ENCODE measurements around the gene ZNF333.

Gene ZNF333

GRCh38 chr19:14733574-14733973, 43.7 kb downstream of the ZNF333 start:
- ChIA-PET POLR2A (no interaction called here), CTCF (interaction anchor here (0.6 kb wide), 1 partner anchor 465 kb away, joined by 3 read pairs; no protein-coding TSS in a partner anchor)
- peaks cover under 1 to 15% (median 10%) of the 10 kb centered on the region in 5 experiments for H3K9me3 ChIP-seq (ENCODE audit: control extremely low read depth in 1 of 5, control insufficient read depth in 4 of 5, insufficient read depth in 2 of 5, low read depth in 1 of 5, low read length in 4 of 5)
- H3K27ac ChIP-seq (ENCODE audit: insufficient read depth in 1 of 2, low read depth in 1 of 2, low read length in 2 of 2, poor library complexity in 1 of 2, severe bottlenecking in 2 of 2), result no peak overlapping the region
- peaks cover 0 to 12% (median 6%) of the 10 kb centered on the region in 4 experiments for H3K4me1 ChIP-seq (ENCODE audit: control extremely low read depth in 1 of 4, control insufficient read depth in 4 of 4, insufficient read depth in 4 of 4, low read length in 3 of 4)
- DNase-seq, result no peak
- H3K36me3 ChIP-seq (ENCODE audit: control insufficient read depth in 4 of 4, insufficient read depth in 4 of 4, low read length in 3 of 4), result peaks cover 16 to 42% (median 24%) of the 10 kb centered on the region in 4 experiments
- no CpG with 5 or more reads among the region's 1 CpG for WGBS (ENCODE audit: insufficient coverage)
- no peak overlapping the region for H3K4me3 ChIP-seq (ENCODE audit: control insufficient read depth in 1 of 7, extremely low read depth in 1 of 7, insufficient read depth in 4 of 7, low read depth in 2 of 7, low read length in 6 of 7)
- no peaks in the 10 kb centered on the region for H3K27me3 ChIP-seq (replicated peaks in 2 of 5; ENCODE audit: control insufficient read depth in 4 of 5, insufficient read depth in 5 of 5, low read length in 4 of 5)

- H3K4me1 ChIP-seq (ENCODE audit: control extremely low read depth in 1 of 4, control insufficient read depth in 4 of 4, insufficient read depth in 4 of 4, low read length in 3 of 4), result peaks cover 0 to 12% (median 6%) of the 10 kb centered on the region in 4 experiments
- DNase-seq, result no peak
- no peak overlapping the region for H3K4me3 ChIP-seq (ENCODE audit: control insufficient read depth in 1 of 7, extremely low read depth in 1 of 7, insufficient read depth in 4 of 7, low read depth in 2 of 7, low read length in 6 of 7)
- CTCF ChIA-PET, result no interaction called here
- 92% methylated on average over 4 of the region's 5 CpGs for WGBS (ENCODE audit: insufficient coverage)
- POLR2A ChIA-PET, result no interaction called here
- no peak overlapping the region for H3K27ac ChIP-seq (ENCODE audit: insufficient read depth in 1 of 2, low read depth in 1 of 2, low read length in 2 of 2, poor library complexity in 1 of 2, severe bottlenecking in 2 of 2)
- H3K36me3 ChIP-seq (ENCODE audit: control insufficient read depth in 4 of 4, insufficient read depth in 4 of 4, low read length in 3 of 4), result peaks cover 21 to 59% (median 34%) of the 10 kb centered on the region in 4 experiments
- peaks cover 0 to 4% (median 0%) of the 10 kb centered on the region in 5 experiments for H3K9me3 ChIP-seq (ENCODE audit: control extremely low read depth in 1 of 5, control insufficient read depth in 4 of 5, insufficient read depth in 2 of 5, low read depth in 1 of 5, low read length in 4 of 5)
- H3K27me3 ChIP-seq (replicated peaks in 2 of 5; ENCODE audit: control insufficient read depth in 4 of 5, insufficient read depth in 5 of 5, low read length in 4 of 5), result no peaks in the 10 kb centered on the region
Measured at GRCh38 chr19:14735915-14736314, 46.1 kb downstream of the ZNF333 start.

DNA sequence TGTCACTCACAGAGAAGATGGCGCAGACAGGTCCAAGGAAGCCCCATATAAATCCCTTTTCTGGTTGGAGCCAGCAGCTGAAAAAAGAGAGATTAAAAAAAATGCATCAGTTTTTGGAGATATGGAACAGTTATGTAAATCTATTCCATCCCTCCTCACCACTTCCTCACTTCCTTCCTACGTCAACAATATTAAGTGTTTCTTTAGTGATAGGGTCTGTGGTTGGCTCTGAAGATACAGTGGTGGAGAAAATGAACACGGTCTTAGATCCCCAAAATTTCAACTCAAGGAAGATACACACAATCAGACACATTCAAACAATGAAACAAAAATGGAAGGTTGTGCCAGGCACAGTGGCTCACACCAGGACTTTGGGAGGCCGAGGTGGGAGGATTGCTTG, 57.0 kb downstream of the ZNF333 start:
- WGBS (ENCODE audit: insufficient coverage), result 80% methylated on average over 1 of the region's 4 CpGs
- peaks cover 20 to 73% (median 61%) of the 10 kb centered on the region in 4 experiments for H3K36me3 ChIP-seq (ENCODE audit: control insufficient read depth in 4 of 4, insufficient read depth in 4 of 4, low read length in 3 of 4)
- no peaks in the 10 kb centered on the region for H3K27me3 ChIP-seq (replicated peaks in 2 of 5; ENCODE audit: control insufficient read depth in 4 of 5, insufficient read depth in 5 of 5, low read length in 4 of 5)
- H3K9me3 ChIP-seq (ENCODE audit: control extremely low read depth in 1 of 5, control insufficient read depth in 4 of 5, insufficient read depth in 2 of 5, low read depth in 1 of 5, low read length in 4 of 5), result peaks cover 0 to 13% (median 0%) of the 10 kb centered on the region in 5 experiments
- H3K4me3 ChIP-seq (ENCODE audit: control insufficient read depth in 1 of 7, extremely low read depth in 1 of 7, insufficient read depth in 4 of 7, low read depth in 2 of 7, low read length in 6 of 7), result no peak overlapping the region
- CTCF ChIA-PET, result no interaction called here
- peak; percentile 79 to 89 (median 80) for DNase-seq
- POLR2A ChIA-PET, result no interaction called here
- H3K27ac ChIP-seq (ENCODE audit: insufficient read depth in 1 of 2, low read depth in 1 of 2, low read length in 2 of 2, poor library complexity in 1 of 2, severe bottlenecking in 2 of 2), result peak overlapping the region in 1 of 2 experiments; percentile 49
- H3K4me1 ChIP-seq (ENCODE audit: control extremely low read depth in 1 of 4, control insufficient read depth in 4 of 4, insufficient read depth in 4 of 4, low read length in 3 of 4), result peaks cover 0 to 18% (median 7%) of the 10 kb centered on the region in 4 experiments

GRCh38 chr19:14748601-14749000, 58.8 kb downstream of the ZNF333 start:
- H3K4me3 ChIP-seq (ENCODE audit: control insufficient read depth in 1 of 7, extremely low read depth in 1 of 7, insufficient read depth in 4 of 7, low read depth in 2 of 7, low read length in 6 of 7), result no peak overlapping the region
- peak in 2 of 3 donors; percentile 43 to 51 for DNase-seq
- ChIA-PET POLR2A (no interaction called here), CTCF (no interaction called here)
- 100% methylated on average over 1 of the region's 6 CpGs for WGBS (ENCODE audit: insufficient coverage)
- peaks cover 0 to 1% (median 0%) of the 10 kb centered on the region in 5 experiments for H3K9me3 ChIP-seq (ENCODE audit: control extremely low read depth in 1 of 5, control insufficient read depth in 4 of 5, insufficient read depth in 2 of 5, low read depth in 1 of 5, low read length in 4 of 5)
- H3K27me3 ChIP-seq (replicated peaks in 2 of 5; ENCODE audit: control insufficient read depth in 4 of 5, insufficient read depth in 5 of 5, low read length in 4 of 5), result no peaks in the 10 kb centered on the region
- no peak overlapping the region for H3K27ac ChIP-seq (ENCODE audit: insufficient read depth in 1 of 2, low read depth in 1 of 2, low read length in 2 of 2, poor library complexity in 1 of 2, severe bottlenecking in 2 of 2)
- peaks cover 0 to 18% (median 7%) of the 10 kb centered on the region in 4 experiments for H3K4me1 ChIP-seq (ENCODE audit: control extremely low read depth in 1 of 4, control insufficient read depth in 4 of 4, insufficient read depth in 4 of 4, low read length in 3 of 4)
- H3K36me3 ChIP-seq (ENCODE audit: control insufficient read depth in 4 of 4, insufficient read depth in 4 of 4, low read length in 3 of 4), result peaks cover 15 to 70% (median 53%) of the 10 kb centered on the region in 4 experiments

DNA sequence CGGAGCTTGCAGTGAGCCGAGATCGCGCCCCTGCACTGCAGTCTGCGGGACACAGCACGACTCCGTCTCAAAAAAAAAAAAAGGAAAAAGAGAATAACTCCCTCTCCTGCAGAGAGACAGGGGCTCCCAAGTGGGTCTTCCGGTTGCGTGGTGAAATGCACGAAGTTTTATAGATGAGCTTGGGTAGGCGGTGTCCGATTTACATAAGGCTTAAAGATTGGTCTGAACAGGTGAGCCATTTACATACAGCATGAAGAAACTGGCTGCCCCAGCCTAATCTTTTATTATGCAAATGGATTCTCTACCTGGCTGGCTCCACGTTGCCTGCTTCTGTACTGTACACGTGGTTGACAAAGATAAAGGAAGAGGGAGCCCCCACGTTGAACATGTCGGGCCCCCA, 69.0 kb downstream of the ZNF333 start:
- CTCF ChIA-PET, result no interaction called here
- no peak for DNase-seq
- Histone ChIP-seq H3K27me3 (replicated peaks in 2 of 5; ENCODE audit: control insufficient read depth in 4 of 5, insufficient read depth in 5 of 5, low read length in 4 of 5) (no peaks in the 10 kb centered on the region), H3K9me3 (ENCODE audit: control extremely low read depth in 1 of 5, control insufficient read depth in 4 of 5, insufficient read depth in 2 of 5, low read depth in 1 of 5, low read length in 4 of 5) (no peaks in the 10 kb centered on the region), H3K27ac (ENCODE audit: insufficient read depth in 1 of 2, low read depth in 1 of 2, low read length in 2 of 2, poor library complexity in 1 of 2, severe bottlenecking in 2 of 2) (no peak overlapping the region), H3K36me3 (ENCODE audit: control insufficient read depth in 4 of 4, insufficient read depth in 4 of 4, low read length in 3 of 4) (peaks cover 9 to 76% (median 41%) of the 10 kb centered on the region in 4 experiments), H3K4me1 (ENCODE audit: control extremely low read depth in 1 of 4, control insufficient read depth in 4 of 4, insufficient read depth in 4 of 4, low read length in 3 of 4) (no peaks in the 10 kb centered on the region), H3K4me3 (ENCODE audit: control insufficient read depth in 1 of 7, extremely low read depth in 1 of 7, insufficient read depth in 4 of 7, low read depth in 2 of 7, low read length in 6 of 7) (no peak overlapping the region)
- POLR2A ChIA-PET, result no interaction called here
- 94% methylated on average over 15 of the region's 16 CpGs for WGBS (ENCODE audit: insufficient coverage)

GRCh38 chr19:14761607-14762006, 71.8 kb downstream of the ZNF333 start:
- WGBS (ENCODE audit: insufficient coverage), result 94% methylated on average over 3 of the region's 5 CpGs
- Histone ChIP-seq H3K9me3 (ENCODE audit: control extremely low read depth in 1 of 5, control insufficient read depth in 4 of 5, insufficient read depth in 2 of 5, low read depth in 1 of 5, low read length in 4 of 5) (no peaks in the 10 kb centered on the region), H3K27me3 (replicated peaks in 2 of 5; ENCODE audit: control insufficient read depth in 4 of 5, insufficient read depth in 5 of 5, low read length in 4 of 5) (no peaks in the 10 kb centered on the region), H3K4me3 (ENCODE audit: control insufficient read depth in 1 of 7, extremely low read depth in 1 of 7, insufficient read depth in 4 of 7, low read depth in 2 of 7, low read length in 6 of 7) (no peak overlapping the region), H3K36me3 (ENCODE audit: control insufficient read depth in 4 of 4, insufficient read depth in 4 of 4, low read length in 3 of 4) (peaks cover 7 to 79% (median 36%) of the 10 kb centered on the region in 4 experiments), H3K27ac (ENCODE audit: insufficient read depth in 1 of 2, low read depth in 1 of 2, low read length in 2 of 2, poor library complexity in 1 of 2, severe bottlenecking in 2 of 2) (no peak overlapping the region), H3K4me1 (ENCODE audit: control extremely low read depth in 1 of 4, control insufficient read depth in 4 of 4, insufficient read depth in 4 of 4, low read length in 3 of 4) (no peaks in the 10 kb centered on the region)
- DNase-seq, result no peak
- ChIA-PET POLR2A (interaction anchor here (0.6 kb wide), 1 partner anchor 31 kb away, joined by 3 read pairs; no protein-coding TSS in a partner anchor), CTCF (interaction anchor here (0.7 to 1.0 kb wide), 2 partner anchors 11 to 1734 kb away, joined by 3 to 5 read pairs; no protein-coding TSS in a partner anchor)

- H3K4me3 ChIP-seq (ENCODE audit: control insufficient read depth in 1 of 7, extremely low read depth in 1 of 7, insufficient read depth in 4 of 7, low read depth in 2 of 7, low read length in 6 of 7), result no peak overlapping the region
- POLR2A ChIA-PET, result no interaction called here
- no peak for DNase-seq
- CTCF ChIA-PET, result interaction anchor here (1.0 kb wide), 1 partner anchor 12 kb away, joined by 5 read pairs; no protein-coding TSS in a partner anchor
- no peak overlapping the region for H3K27ac ChIP-seq (ENCODE audit: insufficient read depth in 1 of 2, low read depth in 1 of 2, low read length in 2 of 2, poor library complexity in 1 of 2, severe bottlenecking in 2 of 2)
- no peaks in the 10 kb centered on the region for H3K4me1 ChIP-seq (ENCODE audit: control extremely low read depth in 1 of 4, control insufficient read depth in 4 of 4, insufficient read depth in 4 of 4, low read length in 3 of 4)
- no peaks in the 10 kb centered on the region for H3K9me3 ChIP-seq (ENCODE audit: control extremely low read depth in 1 of 5, control insufficient read depth in 4 of 5, insufficient read depth in 2 of 5, low read depth in 1 of 5, low read length in 4 of 5)
- H3K27me3 ChIP-seq (replicated peaks in 2 of 5; ENCODE audit: control insufficient read depth in 4 of 5, insufficient read depth in 5 of 5, low read length in 4 of 5), result no peaks in the 10 kb centered on the region
- peaks cover 7 to 81% (median 39%) of the 10 kb centered on the region in 4 experiments for H3K36me3 ChIP-seq (ENCODE audit: control insufficient read depth in 4 of 4, insufficient read depth in 4 of 4, low read length in 3 of 4)
- WGBS (ENCODE audit: insufficient coverage), result 100% methylated on average over 1 of the region's 2 CpGs
Measured at GRCh38 chr19:14762111-14762510, 72.3 kb downstream of the ZNF333 start.

Measured in common myeloid progenitor, CD34-positive (primary cell).